Thyroid gland (tissue), 4 donors: ENCODE data around the gene MRPS27.

Experiments used
- CTCF ChIP-seq, 6 experiments: fragments of 200-600 bp in 3 of 6; fragments of 450-650 bp in 3 of 6; sonication (generic) in 3 of 6; IDR thresholded peaks; one replicate each; pipeline ENCODE4 v1.5.1; 2016 to 2019; ENCODE audit warnings: antibody characterized with exemption in 6 of 6, mild to moderate bottlenecking in 2 of 6, inconsistent platforms in 1 of 6, moderate library complexity in 1 of 6
- POLR2A ChIP-seq, 2 donors: fragments of 450-650 bp; IDR thresholded peaks; one replicate each; pipeline ENCODE4 v1.6.1; 2017; ENCODE audit warnings: antibody characterized with exemption in 2 of 2, mild to moderate bottlenecking in 2 of 2, moderate library complexity in 1 of 2

GRCh38 chr5:72337159-72337558 lies 17.1 kb upstream of the MRPS27 start:
- no peak for TF ChIP-seq CTCF (IDR thresholded peaks at IDR 0.05)
- TF ChIP-seq POLR2A (IDR thresholded peaks at IDR 0.05), result no peak
